IMR-90 (cell line): ENCODE results near the gene CIRBP. TPM values are rescaled to one million over a fixed set of nuclear protein-coding genes. Genes with fewer than 3 reads are reported as not detected.

Source experiments
- ATAC-seq: fragments of 200-7000 bp; cut with Tn5 transposase; 2 replicates; pipeline ENCODE4 v1.9.1; 2020; ENCODE audit warnings: low read depth, mild to moderate bottlenecking, moderate library complexity
- BruUV-seq: library from RNA; stranded (reverse); fragments of 400-500 nt; replicated peaks from 2 replicates; lab custom pipeline; 2021; lab: Mats Ljungman, UMichigan
- CTCF ChIA-PET: fragments of 300-600 bp; formaldehyde crosslinking; extraction: SDS; loops from one replicate; lab custom pipeline; 2021; ENCODE audit warnings: antibody characterized with exemption; lab: Yijun Ruan, JAX
- POLR2A ChIA-PET: fragments of 300-600 bp; sonication (Branson Sonifier 250); formaldehyde crosslinking; loops from one replicate; lab custom pipeline; 2022; ENCODE audit warnings: antibody characterized with exemption; ENCODE audit not compliant: unreplicated experiment; lab: Charles Lee
- DNase-seq: peaks from one replicate; pipeline ENCODE4 v3.0.0; 2013
- H2AFZ ChIP-seq: replicated peaks from 2 replicates; pipeline ENCODE3; 2013; ENCODE audit warnings: low read length, mild to moderate bottlenecking; ENCODE audit not compliant: poor library complexity
- H2AK5ac ChIP-seq: 2 replicates; pipeline ENCODE4 v1.6.1; 2013; ENCODE audit warnings: low read depth, low read length, inconsistent platforms
- H2AK9ac ChIP-seq: replicated peaks from 2 replicates; pipeline ENCODE3; 2013; ENCODE audit warnings: mild to moderate bottlenecking, low read depth, low read length, moderate library complexity; ENCODE audit not compliant: poor library complexity
- H2BK120ac ChIP-seq: 2 replicates; pipeline ENCODE4 v1.6.1; 2013; ENCODE audit warnings: low read depth, low read length, inconsistent platforms
- H2BK15ac ChIP-seq: 3 replicates; pipeline ENCODE4 v1.6.1; 2013; ENCODE audit warnings: low read depth, low read length, inconsistent platforms
- H2BK20ac ChIP-seq: 2 replicates; pipeline ENCODE4 v1.6.1; 2013; ENCODE audit warnings: low read depth, mild to moderate bottlenecking, inconsistent platforms, low read length, moderate library complexity
- H2BK5ac ChIP-seq: 2 replicates; pipeline ENCODE4 v1.6.1; 2013; ENCODE audit warnings: mild to moderate bottlenecking, low read depth, low read length, inconsistent platforms; ENCODE audit not compliant: poor library complexity, severe bottlenecking
- H3K14ac ChIP-seq: replicated peaks from 2 replicates; pipeline ENCODE4 v1.6.1; 2013; ENCODE audit warnings: low read depth, low read length, inconsistent platforms
- H3K18ac ChIP-seq: 2 replicates; pipeline ENCODE4 v1.6.1; 2013; ENCODE audit warnings: low read depth, low read length, control low read depth
- H3K23ac ChIP-seq: 2 replicates; pipeline ENCODE4 v1.6.1; 2013; ENCODE audit warnings: low read depth, low read length, inconsistent platforms
- H3K27ac ChIP-seq: 2 replicates; pipeline ENCODE4 v1.5.1; 2013; ENCODE audit warnings: mild to moderate bottlenecking, control low read depth, low read length; ENCODE audit not compliant: insufficient read depth
- H3K27me3 ChIP-seq: 2 replicates; pipeline ENCODE4 v1.6.1; 2013; ENCODE audit warnings: low read length; ENCODE audit not compliant: control insufficient read depth, insufficient read depth
- H3K36me3 ChIP-seq: 2 replicates; pipeline ENCODE4 v1.6.1; 2013; ENCODE audit warnings: low read length, mixed read lengths; ENCODE audit not compliant: control insufficient read depth, insufficient read depth
- H3K4ac ChIP-seq: 2 replicates; pipeline ENCODE4 v1.6.1; 2013; ENCODE audit warnings: low read depth, low read length, inconsistent platforms
- H3K4me1 ChIP-seq: 2 replicates; pipeline ENCODE4 v1.6.1; 2013; ENCODE audit warnings: low read length, mixed read lengths; ENCODE audit not compliant: control insufficient read depth, insufficient read depth
- H3K4me2 ChIP-seq: 2 replicates; pipeline ENCODE4 v1.6.1; 2013; ENCODE audit warnings: low read depth, mild to moderate bottlenecking, control low read depth, low read length, moderate library complexity
- H3K4me3 ChIP-seq: 2 replicates; pipeline ENCODE4 v1.5.1; 2013; ENCODE audit warnings: low read depth, mild to moderate bottlenecking, control low read depth, low read length, moderate library complexity; ENCODE audit not compliant: insufficient read depth
- H3K56ac ChIP-seq: 2 replicates; pipeline ENCODE4 v1.6.1; 2013; ENCODE audit warnings: low read length, inconsistent platforms; ENCODE audit not compliant: insufficient read depth; ENCODE audit errors: extremely low read depth
- H3K79me1 ChIP-seq, 2 experiments: 2 replicates each; pipeline ENCODE4 v1.6.1; 2013; ENCODE audit warnings: low read length in 2 of 2, inconsistent platforms in 1 of 2, low read depth in 1 of 2
- H3K9ac ChIP-seq: 2 replicates; pipeline ENCODE4 v1.6.1; 2013; ENCODE audit warnings: low read depth, low read length, control low read depth
- H3K9me1 ChIP-seq: 2 replicates; pipeline ENCODE4 v1.6.1; 2013; ENCODE audit warnings: low read length, inconsistent platforms; ENCODE audit not compliant: insufficient read depth
- H3K9me3 ChIP-seq: 2 replicates; pipeline ENCODE4 v1.6.1; 2013; ENCODE audit warnings: low read length; ENCODE audit not compliant: control insufficient read depth, insufficient read depth
- H4K20me1 ChIP-seq: 2 replicates; pipeline ENCODE4 v1.6.1; 2013; ENCODE audit warnings: low read length, inconsistent platforms; ENCODE audit not compliant: insufficient read depth
- H4K5ac ChIP-seq: 2 replicates; pipeline ENCODE4 v1.6.1; 2013; ENCODE audit warnings: mild to moderate bottlenecking, low read depth, low read length, control low read depth
- H4K8ac ChIP-seq, 2 experiments: 2 replicates each; pipeline ENCODE4 v1.6.1; 2013; ENCODE audit warnings: low read depth in 2 of 2, low read length in 2 of 2, control low read depth in 1 of 2, inconsistent platforms in 1 of 2
- H4K91ac ChIP-seq: 2 replicates; pipeline ENCODE4 v1.6.1; 2013; ENCODE audit warnings: low read depth, low read length, inconsistent platforms; ENCODE audit not compliant: insufficient read depth
- CEBPB ChIP-seq: IDR thresholded peaks from 2 replicates; pipeline ENCODE4 v1.6.1; 2012; ENCODE audit warnings: low read depth, low read length, improper control_type of control experiment
- CHD1 ChIP-seq: IDR thresholded peaks from 2 replicates; pipeline ENCODE4 v1.6.1; 2012; ENCODE audit warnings: low read depth, low read length, improper control_type of control experiment
- FOS ChIP-seq: fragments of 150-350 bp; IDR thresholded peaks from 2 replicates; pipeline ENCODE4 v1.6.1; 2016; ENCODE audit warnings: low read depth, low read length
- MAFK ChIP-seq: IDR thresholded peaks from 2 replicates; pipeline ENCODE4 v1.6.1; 2012; ENCODE audit warnings: low read depth, low read length, improper control_type of control experiment
- MXI1 ChIP-seq: IDR thresholded peaks from 2 replicates; pipeline ENCODE4 v1.6.1; 2012; ENCODE audit warnings: low read depth, mild to moderate bottlenecking, low read length, moderate library complexity, borderline replicate concordance
- NFE2L2 ChIP-seq: fragments of 150-350 bp; IDR thresholded peaks from 2 replicates; pipeline ENCODE4 v1.6.1; 2016; ENCODE audit warnings: low read depth, mild to moderate bottlenecking, low read length
- POLR2A ChIP-seq: IDR thresholded peaks from 2 replicates; pipeline ENCODE4 v1.6.1; 2012; ENCODE audit warnings: mild to moderate bottlenecking, low read depth, low read length
- RAD21 ChIP-seq: IDR thresholded peaks from 2 replicates; pipeline ENCODE4 v1.6.1; 2012; ENCODE audit warnings: low read length, improper control_type of control experiment
- RCOR1 ChIP-seq: IDR thresholded peaks from 2 replicates; pipeline ENCODE4 v1.6.1; 2012; ENCODE audit warnings: mild to moderate bottlenecking, low read length, improper control_type of control experiment; ENCODE audit not compliant: insufficient replicate concordance
- RFX5 ChIP-seq: IDR thresholded peaks from 2 replicates; pipeline ENCODE4 v1.8.0; 2012; ENCODE audit warnings: low read depth, mild to moderate bottlenecking, low read length, moderate library complexity
- SMC3 ChIP-seq: fragments of 150-350 bp; IDR thresholded peaks from 2 replicates; pipeline ENCODE4 v1.6.1; 2016; ENCODE audit warnings: low read depth, mild to moderate bottlenecking, antibody characterized with exemption, low read length, moderate library complexity
- WGBS, 2 experiments: methylation state at CpG; one replicate each; pipeline versions ENCODE4 v1.1.5 to v1.1.7; 2013; ENCODE audit warnings: missing lambda C conversion rate in 2 of 2; ENCODE audit not compliant: insufficient read length in 1 of 2; ENCODE audit errors: extremely low coverage in 2 of 2; 5-methylcytosine and 5-hydroxymethylcytosine counted together
- dilution Hi-C: fragments of 300-500 bp; cut with HindIII; formaldehyde crosslinking; loops from one replicate; pipeline ENCODE4 v1.14.3; 2018; ENCODE audit warnings: low sequenced_read_pairs; ENCODE audit not compliant: unreplicated experiment
- in situ Hi-C: fragments of 300-500 bp; cut with MboI; formaldehyde crosslinking; loops from 3 replicates; pipeline ENCODE4 v1.14.3; 2019; ENCODE audit warnings: low sequenced_read_pairs, inconsistent platforms, mixed read lengths
- intact Hi-C: fragments of 100-400 bp; cut with micrococcal nuclease; formaldehyde crosslinking; loops from 2 replicates; pipeline ENCODE4 v1.10.0; 2022
- polyA plus RNA-seq, 3 experiments: library from polyadenylated mRNA; depleted of rRNA; stranded (reverse); fragments of >200 nt; gene quantifications; 2 replicates each; pipeline ENCODE4 v1.2.3, GENCODE V29; 2012; ENCODE audit warnings: low replicate concordance in 1 of 3
- total RNA-seq: library from RNA; depleted of rRNA; stranded (reverse); fragments of >200 nt; gene quantifications from 2 replicates; pipeline ENCODE4 v1.2.3, GENCODE V29; 2012
- TF ChIP-seq, protein P1 (sequence below): conservative IDR thresholded peaks from 2 replicates; pipeline ENCODE4 v1.5.1; 2012; ENCODE audit warnings: mild to moderate bottlenecking, low read depth, low read length, improper control_type of control experiment
- TF ChIP-seq, protein P2 (sequence below): fragments of 150-350 bp; IDR thresholded peaks from 2 replicates; pipeline ENCODE4 v1.6.1; 2016; ENCODE audit warnings: low read depth, mild to moderate bottlenecking, low read length, moderate library complexity, borderline replicate concordance
- TF ChIP-seq, protein P3 (sequence below): fragments of 150-350 bp; IDR thresholded peaks from 2 replicates; pipeline ENCODE4 v1.6.1; 2017; ENCODE audit warnings: mild to moderate bottlenecking, antibody characterized with exemption, low read length, low read depth

The CIRBP gene
- total and polyA plus RNA-seq, 2 of the 4 experiments (the other 2 are of a cell fraction): 299 to 542 TPM

DNA sequence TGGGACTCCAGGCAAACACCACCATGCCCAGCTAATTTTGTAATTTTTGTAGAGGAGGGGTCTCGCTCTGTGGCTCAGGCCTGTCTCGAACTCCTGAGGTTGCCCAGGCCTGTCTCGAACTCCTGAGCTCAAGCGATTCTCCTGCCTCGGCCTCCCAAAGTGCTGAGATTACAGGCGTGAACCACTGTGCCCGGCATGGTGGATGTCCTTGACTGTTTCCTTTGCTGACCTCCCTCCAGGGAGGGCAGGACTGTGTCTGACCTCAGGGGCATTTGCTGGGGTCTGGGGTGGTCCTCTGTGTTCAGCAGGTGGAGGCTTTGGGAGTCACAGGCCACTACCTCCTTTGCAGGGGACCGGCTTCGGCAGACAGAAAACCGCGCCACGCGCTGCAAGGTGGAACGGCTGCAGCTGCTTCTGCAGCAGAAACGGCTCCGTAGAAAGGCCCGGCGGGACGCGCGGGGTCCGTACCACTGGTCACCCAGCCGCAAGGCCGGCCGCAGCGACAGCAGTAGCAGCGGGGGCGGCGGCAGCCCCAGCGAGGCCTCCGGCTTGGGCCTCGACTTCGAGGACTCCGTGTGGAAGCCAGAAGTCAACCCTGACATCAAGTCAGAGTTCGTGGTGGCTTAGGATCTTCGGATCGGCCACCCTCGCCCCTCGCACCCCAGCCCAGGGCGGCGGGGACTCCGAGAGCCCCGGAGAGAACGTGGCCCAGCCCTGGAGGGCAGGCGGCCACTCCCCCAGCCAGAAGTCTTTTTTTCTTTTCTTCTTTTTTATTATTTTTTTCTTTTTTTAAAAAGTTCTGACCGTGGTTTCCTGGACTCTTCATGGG, 12.3 kb upstream of the CIRBP start:
- no peak overlapping the region for H2BK15ac ChIP-seq
- no peak overlapping the region for H2BK120ac ChIP-seq
- no TSS peak for BruUV-seq
- H3K4ac ChIP-seq: no peak overlapping the region; the same call in 1 of the 2 replicates
- ATAC-seq: no peak
- peaks cover 59% of the 10 kb centered on the region for H3K36me3 ChIP-seq
- dilution Hi-C loops: no loop called here
- H3K9ac ChIP-seq: 0 out of 2 replicates have a peak overlapping the region, but pooled peaks have one; percentile 13
- no peak overlapping the region for H2BK20ac ChIP-seq
- ChIA-PET POLR2A (interaction anchor here (0.6 to 1.7 kb wide), 2 partner anchors 12 to 13 kb away, joined by 3 to 6 read pairs; partner anchors contain the start of gene CIRBP), CTCF (no interaction called here)
- H3K4me2 ChIP-seq: no peak overlapping the region
- no peak overlapping the region for H3K56ac ChIP-seq
- in situ Hi-C loops: no loop called here
- H4K91ac ChIP-seq: peak overlapping the region; percentile 53; the same call in 1 of the 2 replicates
- no peak overlapping the region for H2AFZ ChIP-seq
- no peak overlapping the region for H4K5ac ChIP-seq
- peaks cover 0 to 55% of the 10 kb centered on the region in 2 experiments; a peak in 2 of 4 replicates for H3K79me1 ChIP-seq
- no peak overlapping the region for H3K4me3 ChIP-seq
- intact Hi-C loops: no loop called here
- peaks cover under 1% of the 10 kb centered on the region; the same call in 1 of the 2 replicates for H3K9me1 ChIP-seq
- H3K4me1 ChIP-seq: peaks cover 45% of the 10 kb centered on the region
- peaks cover 82% of the 10 kb centered on the region for H4K20me1 ChIP-seq
- peak overlapping the region; percentile 74 for H3K27ac ChIP-seq
- H2AK9ac ChIP-seq: peak overlapping the region; percentile 83
- no peaks in the 10 kb centered on the region for H3K27me3 ChIP-seq
- H3K18ac ChIP-seq: no peak overlapping the region
- 84% methylated on average over 25 of the region's 46 CpGs; no CpG with 5 or more reads in 1 of the 2 experiments for WGBS, 2 experiments
- H3K23ac ChIP-seq: peak overlapping the region; percentile 74
- no peak overlapping the region for H2AK5ac ChIP-seq
- DNase-seq: no peak
- peak overlapping the region; percentile 19; the same call in 1 of the 2 replicates for H3K14ac ChIP-seq
- peak overlapping the region; percentile 45 for H2BK5ac ChIP-seq
- H4K8ac ChIP-seq: 0 out of 4 replicates have a peak overlapping the region, but pooled peaks of 1 of the 2 experiments have one; percentile 56
- H3K9me3 ChIP-seq: no peaks in the 10 kb centered on the region
- TF ChIP-seq FOS (no peak), MAFK (no peak), NFE2L2 (no peak), POLR2A (no peak), SMC3 (no peak), RAD21 (no peak), MXI1 (no peak), CHD1 (no peak), RFX5 (no peak), RCOR1 (no peak), CEBPB (no peak)
- TF ChIP-seq, protein P1, sequence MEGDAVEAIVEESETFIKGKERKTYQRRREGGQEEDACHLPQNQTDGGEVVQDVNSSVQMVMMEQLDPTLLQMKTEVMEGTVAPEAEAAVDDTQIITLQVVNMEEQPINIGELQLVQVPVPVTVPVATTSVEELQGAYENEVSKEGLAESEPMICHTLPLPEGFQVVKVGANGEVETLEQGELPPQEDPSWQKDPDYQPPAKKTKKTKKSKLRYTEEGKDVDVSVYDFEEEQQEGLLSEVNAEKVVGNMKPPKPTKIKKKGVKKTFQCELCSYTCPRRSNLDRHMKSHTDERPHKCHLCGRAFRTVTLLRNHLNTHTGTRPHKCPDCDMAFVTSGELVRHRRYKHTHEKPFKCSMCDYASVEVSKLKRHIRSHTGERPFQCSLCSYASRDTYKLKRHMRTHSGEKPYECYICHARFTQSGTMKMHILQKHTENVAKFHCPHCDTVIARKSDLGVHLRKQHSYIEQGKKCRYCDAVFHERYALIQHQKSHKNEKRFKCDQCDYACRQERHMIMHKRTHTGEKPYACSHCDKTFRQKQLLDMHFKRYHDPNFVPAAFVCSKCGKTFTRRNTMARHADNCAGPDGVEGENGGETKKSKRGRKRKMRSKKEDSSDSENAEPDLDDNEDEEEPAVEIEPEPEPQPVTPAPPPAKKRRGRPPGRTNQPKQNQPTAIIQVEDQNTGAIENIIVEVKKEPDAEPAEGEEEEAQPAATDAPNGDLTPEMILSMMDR: no peak
- TF ChIP-seq, protein P2, sequence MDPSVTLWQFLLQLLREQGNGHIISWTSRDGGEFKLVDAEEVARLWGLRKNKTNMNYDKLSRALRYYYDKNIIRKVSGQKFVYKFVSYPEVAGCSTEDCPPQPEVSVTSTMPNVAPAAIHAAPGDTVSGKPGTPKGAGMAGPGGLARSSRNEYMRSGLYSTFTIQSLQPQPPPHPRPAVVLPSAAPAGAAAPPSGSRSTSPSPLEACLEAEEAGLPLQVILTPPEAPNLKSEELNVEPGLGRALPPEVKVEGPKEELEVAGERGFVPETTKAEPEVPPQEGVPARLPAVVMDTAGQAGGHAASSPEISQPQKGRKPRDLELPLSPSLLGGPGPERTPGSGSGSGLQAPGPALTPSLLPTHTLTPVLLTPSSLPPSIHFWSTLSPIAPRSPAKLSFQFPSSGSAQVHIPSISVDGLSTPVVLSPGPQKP: no peak
- TF ChIP-seq, protein P3, sequence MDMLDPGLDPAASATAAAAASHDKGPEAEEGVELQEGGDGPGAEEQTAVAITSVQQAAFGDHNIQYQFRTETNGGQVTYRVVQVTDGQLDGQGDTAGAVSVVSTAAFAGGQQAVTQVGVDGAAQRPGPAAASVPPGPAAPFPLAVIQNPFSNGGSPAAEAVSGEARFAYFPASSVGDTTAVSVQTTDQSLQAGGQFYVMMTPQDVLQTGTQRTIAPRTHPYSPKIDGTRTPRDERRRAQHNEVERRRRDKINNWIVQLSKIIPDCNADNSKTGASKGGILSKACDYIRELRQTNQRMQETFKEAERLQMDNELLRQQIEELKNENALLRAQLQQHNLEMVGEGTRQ: no peak
